Tibial artery (tissue), 4 donors: ENCODE data around the gene SRP72.
"Not testable (repeated sequence)": the region's sequence is repeated elsewhere in the genome, so short reads cannot be mapped to it uniquely, and the experiment has no call there.

ENCODE experiments used
- DNase-seq, 2 donors: peaks; one replicate each; pipeline ENCODE4 v3.0.0-alpha.2; 2019
- H3K27ac ChIP-seq, 2 donors: fragments of 200-600 bp; sonication (generic) in 1 of 2; 1 replicate in 1 of 2; 2 replicates in 1 of 2; pipeline ENCODE4 v1.5.1; 2018 to 2019; ENCODE audit warnings: mild to moderate bottlenecking in 1 of 2
- H3K27me3 ChIP-seq, 2 donors: fragments of 200-600 bp; sonication (generic) in 1 of 2; one replicate each; pipeline versions ENCODE4 v1.5.1 to v1.6.0; 2016 to 2019
- H3K36me3 ChIP-seq, 3 donors: fragments of 200-600 bp; sonication (generic) in 2 of 3; one replicate each; pipeline ENCODE4 v1.5.1; 2016 to 2019; ENCODE audit warnings: mild to moderate bottlenecking in 2 of 3
- H3K4me1 ChIP-seq, 4 donors: fragments of 200-600 bp; sonication (generic) in 2 of 4; 1 replicate in 3 of 4; 2 replicates in 1 of 4; pipeline ENCODE4 v1.5.1; 2016 to 2019
- H3K4me3 ChIP-seq, 2 donors: fragments of 200-600 bp; sonication (generic) in 1 of 2; 1 replicate in 1 of 2; 2 replicates in 1 of 2; pipeline ENCODE4 v1.5.1; 2018 to 2019; ENCODE audit warnings: mild to moderate bottlenecking in 2 of 2
- H3K9me3 ChIP-seq, 3 donors: fragments of 200-600 bp; sonication (generic) in 1 of 3; one replicate each; pipeline ENCODE4 v1.5.1; 2016 to 2019
- intact Hi-C: fragments of 100-400 bp; cut with DNase I; formaldehyde crosslinking; loops from one replicate; pipeline ENCODE4 v1.15.0; 2023; ENCODE audit warnings: low total_unique reads
- TF ChIP-seq, protein P1 (sequence below), 2 experiments: fragments of 200-600 bp in 1 of 2; fragments of 450-650 bp in 1 of 2; IDR thresholded peaks; one replicate each; pipeline ENCODE4 v1.5.1; 2017 to 2019; ENCODE audit warnings: antibody characterized with exemption in 2 of 2, mild to moderate bottlenecking in 1 of 2, moderate library complexity in 1 of 2

The SRP72 gene

DNA sequence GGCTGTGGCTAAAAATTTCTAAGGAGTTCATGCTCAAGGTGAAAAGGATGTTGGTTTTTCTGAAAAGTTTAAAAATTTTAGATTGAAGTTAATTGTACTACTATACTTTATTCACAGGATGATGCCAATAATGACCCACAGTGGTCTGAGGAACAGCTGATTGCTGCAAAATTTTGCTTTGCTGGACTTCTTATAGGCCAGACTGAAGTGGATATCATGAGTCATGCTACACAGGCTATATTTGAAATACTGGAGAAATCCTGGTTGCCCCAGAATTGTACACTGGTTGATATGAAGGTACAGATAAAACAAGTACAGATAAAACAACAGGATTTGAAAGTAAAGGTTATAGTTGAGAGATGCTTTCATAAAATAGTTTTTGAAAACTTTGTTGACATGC, 19.1 kb upstream of the SRP72 start:
- no peak overlapping the region for H3K4me3 ChIP-seq
- intact Hi-C loops: no loop called here
- TF ChIP-seq, protein P1, sequence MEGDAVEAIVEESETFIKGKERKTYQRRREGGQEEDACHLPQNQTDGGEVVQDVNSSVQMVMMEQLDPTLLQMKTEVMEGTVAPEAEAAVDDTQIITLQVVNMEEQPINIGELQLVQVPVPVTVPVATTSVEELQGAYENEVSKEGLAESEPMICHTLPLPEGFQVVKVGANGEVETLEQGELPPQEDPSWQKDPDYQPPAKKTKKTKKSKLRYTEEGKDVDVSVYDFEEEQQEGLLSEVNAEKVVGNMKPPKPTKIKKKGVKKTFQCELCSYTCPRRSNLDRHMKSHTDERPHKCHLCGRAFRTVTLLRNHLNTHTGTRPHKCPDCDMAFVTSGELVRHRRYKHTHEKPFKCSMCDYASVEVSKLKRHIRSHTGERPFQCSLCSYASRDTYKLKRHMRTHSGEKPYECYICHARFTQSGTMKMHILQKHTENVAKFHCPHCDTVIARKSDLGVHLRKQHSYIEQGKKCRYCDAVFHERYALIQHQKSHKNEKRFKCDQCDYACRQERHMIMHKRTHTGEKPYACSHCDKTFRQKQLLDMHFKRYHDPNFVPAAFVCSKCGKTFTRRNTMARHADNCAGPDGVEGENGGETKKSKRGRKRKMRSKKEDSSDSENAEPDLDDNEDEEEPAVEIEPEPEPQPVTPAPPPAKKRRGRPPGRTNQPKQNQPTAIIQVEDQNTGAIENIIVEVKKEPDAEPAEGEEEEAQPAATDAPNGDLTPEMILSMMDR (IDR thresholded peaks at IDR 0.05): no peak
- no peaks in the 10 kb centered on the region for H3K9me3 ChIP-seq
- no peak overlapping the region for H3K27ac ChIP-seq
- no peaks in the 10 kb centered on the region for H3K4me1 ChIP-seq
- no peaks in the 10 kb centered on the region for H3K27me3 ChIP-seq
- H3K36me3 ChIP-seq: peaks cover 14 to 51% (median 23%) of the 10 kb centered on the region in 3 donors
- DNase-seq: no peak

DNA sequence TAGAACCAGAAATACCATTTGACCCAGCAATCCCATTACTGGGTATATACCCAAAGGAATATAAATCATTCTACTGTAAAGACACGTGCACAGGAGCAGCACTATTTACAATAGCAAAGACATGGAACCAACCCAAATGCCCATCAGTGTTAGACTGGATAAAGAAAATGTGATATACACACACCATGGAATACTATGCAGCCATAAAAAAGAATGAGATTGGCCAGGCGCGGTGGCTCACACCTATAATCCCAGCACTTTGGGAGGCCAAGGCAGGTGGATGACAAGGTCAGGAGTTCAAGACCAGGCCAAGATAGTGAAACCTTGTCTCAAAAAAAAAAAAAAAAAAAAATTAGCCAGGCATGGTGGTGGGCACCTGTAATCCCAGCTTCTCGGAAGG, 17.9 kb upstream of the SRP72 start:
- H3K27me3 ChIP-seq, H3K27ac ChIP-seq, DNase-seq, H3K9me3 ChIP-seq, H3K4me3 ChIP-seq, intact Hi-C loops, H3K4me1 ChIP-seq: not testable (repeated sequence)
- H3K36me3 ChIP-seq: peaks cover 14 to 59% (median 33%) of the 10 kb centered on the region in 3 donors

DNA sequence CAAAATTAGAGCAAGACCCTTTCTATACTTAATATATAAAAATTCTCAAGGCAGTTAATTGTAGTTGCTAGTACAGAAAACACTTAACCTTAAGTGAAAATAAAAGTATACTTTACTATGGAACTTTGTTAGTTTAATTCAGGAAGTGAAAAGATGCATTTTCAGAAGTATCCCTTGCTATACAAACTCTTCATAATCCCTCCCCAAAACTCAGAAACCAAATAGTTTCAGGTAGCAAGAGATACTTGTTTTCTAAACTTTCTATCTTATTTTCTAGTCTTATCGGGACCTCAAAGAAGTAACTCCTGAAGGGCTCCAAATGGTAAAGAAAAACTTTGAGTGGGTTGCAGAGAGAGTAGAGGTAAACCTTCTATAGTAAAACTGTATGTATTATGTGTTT, 17.1 kb upstream of the SRP72 start:
- TF ChIP-seq, protein P1 (IDR thresholded peaks at IDR 0.05): no peak
- no peak overlapping the region for H3K4me3 ChIP-seq
- no peaks in the 10 kb centered on the region for H3K4me1 ChIP-seq
- no peak for DNase-seq
- peaks cover 14 to 66% (median 33%) of the 10 kb centered on the region in 3 donors for H3K36me3 ChIP-seq
- no peaks in the 10 kb centered on the region for H3K9me3 ChIP-seq
- H3K27me3 ChIP-seq: no peaks in the 10 kb centered on the region
- no peak overlapping the region for H3K27ac ChIP-seq
- intact Hi-C loops: no loop called here

DNA sequence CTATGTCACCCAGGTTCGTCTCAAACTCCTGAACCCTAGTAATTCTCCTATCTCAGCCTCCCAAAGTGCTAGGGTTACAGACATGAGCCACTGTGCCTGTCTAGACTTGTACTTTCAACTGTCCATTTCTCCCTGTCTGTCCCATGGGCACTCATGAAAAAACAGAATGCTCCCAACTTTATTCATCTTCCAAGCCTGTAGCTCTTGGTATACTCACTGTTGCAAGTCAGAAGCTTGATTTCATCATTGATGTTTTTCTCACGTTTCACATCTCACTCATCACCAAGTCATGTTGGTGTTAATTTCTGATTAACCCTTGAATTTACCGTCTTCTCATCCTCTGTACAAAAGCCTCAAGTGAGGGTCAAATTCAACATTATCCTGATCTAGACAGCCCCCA, 7.3 kb upstream of the SRP72 start:
- no peak overlapping the region for H3K4me3 ChIP-seq
- peaks cover 0 to 13% (median 3%) of the 10 kb centered on the region in 4 donors for H3K4me1 ChIP-seq
- no peaks in the 10 kb centered on the region for H3K9me3 ChIP-seq
- intact Hi-C loops: loop anchor here (10.0 kb wide), 1 partner anchor 45 kb away; no protein-coding TSS in a partner anchor
- no peak for DNase-seq
- H3K36me3 ChIP-seq: peaks cover 13 to 68% (median 34%) of the 10 kb centered on the region in 3 donors
- H3K27ac ChIP-seq: no peak overlapping the region
- TF ChIP-seq, protein P1 (IDR thresholded peaks at IDR 0.05): no peak
- H3K27me3 ChIP-seq: no peaks in the 10 kb centered on the region

DNA sequence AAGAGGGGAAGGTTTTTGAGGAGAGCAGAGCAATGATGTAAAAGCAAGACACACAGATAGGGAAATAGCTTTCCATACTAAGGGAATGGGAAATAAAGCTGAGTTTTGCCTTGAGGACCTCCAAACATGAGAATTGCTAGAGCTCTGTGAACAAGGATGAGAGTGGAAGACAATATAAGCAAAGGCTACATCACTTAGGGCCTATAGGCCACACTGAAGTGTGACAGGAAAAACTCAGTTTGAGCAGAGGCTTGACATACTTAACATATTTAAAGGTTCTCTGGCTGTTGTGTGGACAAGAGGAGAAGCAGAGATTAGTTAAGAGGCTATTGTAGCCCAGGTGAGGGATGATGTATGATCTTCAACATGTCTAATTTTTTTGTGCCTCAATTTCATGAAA, 5.3 kb upstream of the SRP72 start:
- Histone ChIP-seq H3K27me3 (no peaks in the 10 kb centered on the region), H3K4me3 (no peak overlapping the region), H3K27ac (no peak overlapping the region), H3K9me3 (no peaks in the 10 kb centered on the region), H3K4me1 (peaks cover 0 to 28% (median 15%) of the 10 kb centered on the region in 4 donors), H3K36me3 (peaks cover 13 to 54% (median 29%) of the 10 kb centered on the region in 3 donors)
- TF ChIP-seq, protein P1 (IDR thresholded peaks at IDR 0.05): no peak
- intact Hi-C loops: loop anchor here (10.0 kb wide), 1 partner anchor 47 kb away; no protein-coding TSS in a partner anchor
- no peak for DNase-seq

DNA sequence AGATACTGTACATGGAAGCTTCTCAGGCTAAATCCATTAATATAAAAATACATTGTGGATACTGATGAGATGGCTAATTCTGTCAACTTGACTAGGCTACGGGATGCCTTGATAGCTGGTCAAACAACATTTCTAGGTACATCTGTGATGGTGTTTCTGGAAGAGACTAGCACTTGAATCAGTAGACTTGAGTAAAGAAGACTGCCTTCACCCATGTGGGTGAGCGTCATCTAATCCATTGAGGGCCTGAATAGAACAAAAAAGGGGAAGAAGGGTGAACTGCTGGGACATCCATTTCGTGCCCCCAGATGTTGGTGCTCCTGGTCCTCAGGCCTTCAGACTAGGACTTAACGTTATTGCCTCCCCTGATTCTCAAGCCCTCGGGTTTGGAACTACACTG, 3.7 kb upstream of the SRP72 start:
- intact Hi-C loops: loop anchor here (10.0 kb wide), 1 partner anchor 49 kb away; no protein-coding TSS in a partner anchor
- DNase-seq: no peak
- TF ChIP-seq, protein P1 (IDR thresholded peaks at IDR 0.05): no peak

More for the DNA sequence above, 3.7 kb upstream of the SRP72 start:
- Histone ChIP-seq H3K4me1 (peaks cover 0 to 33% (median 19%) of the 10 kb centered on the region in 4 donors), H3K27me3 (no peaks in the 10 kb centered on the region), H3K9me3 (no peaks in the 10 kb centered on the region), H3K4me3 (no peak overlapping the region), H3K27ac (no peak overlapping the region), H3K36me3 (peaks cover 13 to 40% (median 29%) of the 10 kb centered on the region in 3 donors)
